PFSK-1 (cell line): ENCODE data around the gene TOMM70.

Experiments used
- FOXP2 ChIP-seq: optimal IDR thresholded peaks from 2 replicates; pipeline ENCODE3; 2011; ENCODE audit warnings: borderline replicate concordance, control low read depth, inconsistent platforms; ENCODE audit not compliant: insufficient read depth; ENCODE audit errors: extremely low read length, extremely low read depth
- POLR2AphosphoS5 ChIP-seq: IDR thresholded peaks from 2 replicates; pipeline ENCODE4 v1.6.1; 2012; ENCODE audit warnings: low read depth, mild to moderate bottlenecking, control low read depth, low read length, moderate library complexity
- REST ChIP-seq, 2 experiments: IDR thresholded peaks; 2 replicates each; pipeline versions ENCODE4 v1.6.1 to v1.8.0; 2011 to 2012; ENCODE audit warnings: low read depth in 2 of 2, low read length in 2 of 2, control low read depth in 1 of 2, inconsistent platforms in 1 of 2, mild to moderate bottlenecking in 1 of 2, moderate library complexity in 1 of 2; ENCODE audit not compliant: insufficient read depth in 1 of 2
- SIN3A ChIP-seq: IDR thresholded peaks from 2 replicates; pipeline ENCODE4 v1.6.1; 2012; ENCODE audit warnings: mild to moderate bottlenecking, low read length, moderate library complexity, borderline replicate concordance; ENCODE audit not compliant: insufficient read depth
- TAF1 ChIP-seq: IDR thresholded peaks from 2 replicates; pipeline ENCODE4 v1.6.1; 2012; ENCODE audit warnings: low read length, control low read depth, borderline replicate concordance; ENCODE audit not compliant: insufficient read depth

- TF ChIP-seq POLR2AphosphoS5 (no peak), TAF1 (no peak), REST (IDR thresholded peaks at IDR 0.05; ENCODE audit: insufficient read depth in 1 of 2, low read depth in 2 of 2, low read length in 2 of 2) (no peak), SIN3A (no peak), FOXP2 (no peak)
Observed at GRCh38 chr3:100413613-100414012, 12.7 kb upstream of the TOMM70 start.
